NCI-H146 (cell line): Measurements from ENCODE around the gene PRKACB.
"Not testable (repeated sequence)": the region's sequence is repeated elsewhere in the genome, so short reads cannot be mapped to it uniquely, and the experiment has no call there.

Experiments used
- DNase-seq: peaks from one replicate; lab custom pipeline; 2025; lab: John Stamatoyannopoulos, UW

The PRKACB gene

GRCh38 chr1:84143796-84144565 lies at the start of gene PRKACB:
PRKACB (plus strand) TSS chr1:84144271; CDS start chr1:84144362, 91 bp downstream.
- DNase-seq: no peak

DNA sequence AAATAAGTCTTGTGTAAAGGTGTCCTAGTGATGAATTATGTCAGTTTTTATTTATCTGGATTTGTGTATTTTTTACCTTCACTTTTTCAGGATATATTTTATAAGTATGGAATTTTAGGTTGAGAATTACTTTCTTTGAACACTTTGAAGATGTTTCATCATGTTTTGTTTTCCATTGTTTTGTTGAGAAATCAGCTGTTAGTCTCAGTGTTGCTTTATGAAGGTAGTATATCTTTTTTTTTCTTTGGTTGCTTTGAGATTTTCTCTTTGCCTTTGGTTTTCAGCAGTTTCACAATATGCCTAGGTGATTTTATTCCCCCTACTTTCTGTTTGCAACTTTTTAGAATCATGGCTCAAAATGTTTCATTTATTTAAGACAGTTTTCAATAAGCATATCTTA lies 48.8 kb upstream of the PRKACB start:
- no peak for DNase-seq

GRCh38 chr1:84096176-84096575 lies 47.9 kb upstream of the PRKACB start:
- DNase-seq: no peak

DNA sequence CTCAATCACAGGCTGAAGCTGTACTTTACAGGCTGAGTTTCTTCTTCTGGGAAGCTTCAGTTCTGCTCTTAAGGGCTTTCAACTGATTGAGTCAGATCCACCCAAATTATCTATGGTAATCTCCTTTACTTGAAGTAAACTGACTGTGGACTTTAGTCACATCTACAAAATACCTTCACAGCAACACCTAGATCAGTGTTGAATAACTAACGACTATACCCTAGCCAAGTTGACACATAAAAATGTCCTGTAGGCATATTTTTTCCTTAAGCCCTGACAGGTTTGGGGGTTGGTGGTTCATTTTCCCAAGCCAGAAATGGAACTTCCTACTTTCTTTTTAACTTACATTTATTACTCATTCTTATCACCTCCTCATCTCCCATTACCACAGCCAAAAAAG lies 42.9 kb upstream of the PRKACB start:
- DNase-seq: no peak

GRCh38 chr1:84103197-84103992 lies 40.7 kb upstream of the PRKACB start:
- peak; percentile 48 for DNase-seq

- not testable (repeated sequence) for DNase-seq
These were observed 36.5 kb upstream of the PRKACB start for GRCh38 chr1:84107538-84107937.

GRCh38 chr1:84107955-84108354 lies 36.1 kb upstream of the PRKACB start:
- DNase-seq: no peak

DNA sequence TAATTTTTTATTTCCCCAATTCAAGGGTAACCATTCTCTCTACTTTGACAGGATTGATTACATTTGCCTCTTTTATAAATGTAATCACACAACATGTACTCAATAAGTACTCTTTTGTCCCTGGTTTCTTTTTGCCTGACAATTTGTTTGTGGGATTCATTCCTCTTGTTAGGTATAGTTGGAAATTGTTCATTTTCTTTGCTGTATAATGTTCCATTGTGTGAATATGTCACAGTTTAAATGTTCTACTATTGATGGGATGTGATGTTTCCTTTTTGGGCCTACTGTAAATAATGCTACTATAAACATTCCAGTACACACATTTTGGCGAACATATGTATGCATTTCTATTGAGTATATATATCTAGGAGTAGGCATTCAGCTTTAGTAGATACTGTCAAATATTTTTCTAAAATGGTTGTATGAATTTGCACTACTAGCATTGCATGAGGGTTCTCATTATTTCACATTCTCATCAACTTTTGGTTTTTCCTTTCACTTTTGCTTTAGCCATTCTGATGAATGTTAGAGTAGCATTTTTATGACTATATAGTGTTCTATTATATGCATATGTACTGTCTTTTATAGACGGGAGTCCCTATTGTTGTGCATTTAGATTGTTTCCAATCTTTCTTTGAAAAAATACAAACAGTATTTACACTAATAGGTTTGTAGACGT lies 35.0 kb upstream of the PRKACB start:
- no peak for DNase-seq

GRCh38 chr1:84110629-84111028 lies 33.4 kb upstream of the PRKACB start:
- no peak for DNase-seq

GRCh38 chr1:84116558-84116957 lies 27.5 kb upstream of the PRKACB start:
- DNase-seq: no peak

DNA sequence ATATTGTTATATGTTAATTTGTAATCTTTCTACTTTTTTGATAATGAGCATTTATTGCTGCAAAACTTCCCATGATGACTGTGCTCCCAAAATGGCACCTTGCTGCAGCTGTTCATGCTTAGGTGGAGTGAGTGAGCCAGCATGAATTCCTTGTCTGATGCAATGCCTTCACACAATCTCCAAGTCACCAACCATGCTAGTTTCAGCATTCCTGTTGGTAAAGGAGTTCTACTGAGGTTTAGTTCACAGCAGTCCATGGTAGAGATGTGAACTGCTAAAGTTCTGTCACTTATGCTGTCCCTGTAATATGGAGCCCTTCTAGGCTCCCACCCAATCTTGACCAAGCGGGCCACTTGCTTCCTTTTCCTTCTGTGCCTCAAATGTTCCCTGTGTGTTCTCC lies 26.2 kb upstream of the PRKACB start:
- DNase-seq: no peak

GRCh38 chr1:84121360-84121759 lies 22.7 kb upstream of the PRKACB start:
- no peak for DNase-seq

GRCh38 chr1:84122780-84123382 lies 21.2 kb upstream of the PRKACB start:
- peak; percentile 50 for DNase-seq

DNA sequence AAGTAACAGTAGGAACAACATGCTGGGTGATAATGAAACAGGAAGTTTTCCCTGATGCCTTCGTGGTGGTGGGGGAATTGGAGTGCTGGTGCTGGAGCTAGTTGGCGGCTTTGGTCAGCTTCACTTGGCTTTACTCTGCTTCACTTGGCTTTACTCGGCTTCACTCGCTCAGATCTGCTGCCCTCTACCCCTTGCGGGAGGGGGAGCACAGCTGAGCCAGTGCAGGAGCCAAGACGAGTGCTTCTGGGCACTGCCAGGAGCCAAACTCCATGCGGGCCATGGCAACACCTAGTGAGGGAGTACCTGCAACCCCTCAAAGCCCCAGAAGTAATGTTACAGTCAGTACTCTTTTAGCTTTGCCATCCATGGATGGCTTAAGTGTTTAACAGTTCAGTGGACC lies 10.6 kb upstream of the PRKACB start:
- no peak for DNase-seq

DNA sequence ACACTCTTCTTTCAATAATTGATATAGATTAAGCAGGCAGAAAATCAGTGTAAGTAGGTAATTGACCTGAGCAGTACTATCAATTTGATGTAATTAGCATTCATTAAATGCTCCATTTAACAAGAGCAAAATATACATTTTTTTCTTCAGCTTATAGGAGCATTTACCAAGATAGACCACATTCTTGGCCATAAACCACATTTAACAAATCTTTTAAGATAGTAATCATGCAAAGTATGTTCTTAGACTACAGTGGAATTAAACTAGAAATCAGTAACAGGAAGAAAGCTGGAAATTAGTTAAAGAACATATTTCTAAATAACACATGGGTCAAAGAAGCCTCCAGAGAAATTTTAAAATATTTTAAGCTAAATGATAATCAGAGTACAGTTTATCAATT lies 8.7 kb upstream of the PRKACB start:
- no peak for DNase-seq

- no peak for DNase-seq
These were observed 2.7 kb upstream of the PRKACB start for GRCh38 chr1:84141182-84142003.

DNA sequence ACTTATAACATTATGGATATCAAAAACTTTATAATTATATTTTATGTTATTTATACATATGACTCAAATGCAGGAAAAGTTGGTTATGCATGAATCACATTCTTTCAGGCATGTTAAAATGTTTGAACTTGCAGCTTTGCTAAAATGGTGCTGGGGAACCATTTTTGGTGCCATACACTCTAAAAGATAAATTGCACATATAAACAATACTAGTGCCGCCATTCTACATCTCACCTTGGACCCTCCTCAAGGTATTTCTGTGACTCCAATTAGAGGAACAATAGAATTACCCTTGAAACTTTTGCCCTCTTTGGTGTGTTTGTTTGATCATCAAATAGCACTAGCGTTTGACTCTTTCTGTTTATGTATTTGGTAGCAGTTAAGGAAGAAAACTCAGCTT lies 997 bp downstream of the PRKACB start:
- no peak for DNase-seq

DNA sequence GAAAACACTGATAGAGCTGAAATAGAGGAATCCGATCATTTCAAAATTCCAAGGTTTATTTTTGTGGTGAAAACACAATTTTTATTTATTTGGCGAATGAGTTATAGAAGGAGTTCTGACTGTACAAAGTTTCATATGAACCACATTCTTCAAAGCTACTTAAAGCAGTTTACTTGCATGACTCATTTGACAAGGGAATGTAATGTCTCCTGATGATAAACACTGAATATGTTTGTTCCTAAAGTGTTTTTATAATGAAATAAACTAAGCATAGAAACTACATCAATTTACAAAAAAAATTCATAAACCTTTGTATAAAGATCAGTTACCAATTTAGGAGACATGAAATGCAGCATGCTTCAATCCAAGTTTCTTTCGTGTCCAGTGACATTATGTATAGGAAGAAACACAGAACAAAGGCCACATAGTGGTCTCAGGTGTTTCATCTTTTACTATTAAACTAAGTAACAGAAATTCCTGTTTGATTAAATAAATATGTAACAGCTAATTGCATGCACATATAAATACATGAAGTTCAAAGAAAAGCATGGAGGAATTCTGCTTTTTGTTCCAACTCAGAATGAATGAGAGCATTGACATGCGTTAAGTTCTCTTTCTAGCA lies 2.5 kb downstream of the PRKACB start:
- DNase-seq: no peak

- DNase-seq: no peak
These were observed 4.7 kb downstream of the PRKACB start for GRCh38 chr1:84148758-84149157.

- no peak for DNase-seq
These were observed 8.6 kb downstream of the PRKACB start for GRCh38 chr1:84152649-84153056.

DNA sequence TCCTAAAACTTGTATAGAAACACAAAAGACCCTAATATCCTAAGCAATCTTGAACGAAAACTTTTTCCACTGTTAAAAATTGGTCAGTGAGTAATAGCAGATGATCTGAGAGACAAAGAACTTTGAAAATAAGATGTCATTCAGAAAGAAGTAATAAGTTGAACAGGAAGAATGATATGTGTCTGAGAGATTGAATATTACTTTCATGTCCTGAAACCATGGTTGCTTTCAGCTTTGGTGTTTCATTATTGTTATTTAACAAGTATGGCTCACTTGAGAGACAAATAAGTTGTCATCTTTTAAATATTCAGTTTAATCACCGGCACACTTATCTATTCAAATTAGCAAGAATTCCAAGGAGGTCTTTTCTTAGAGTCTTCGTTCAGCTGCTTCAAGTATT lies 11.4 kb downstream of the PRKACB start:
- no peak for DNase-seq
